ENCODE data around the gene SLC17A2. TPM values are rescaled to one million over a fixed set of nuclear protein-coding genes. Genes with fewer than 3 reads are reported as not detected.

Gene SLC17A2
- total and polyA plus RNA-seq, 2 of the 13 experiments (the other 11 are each of a cell fraction or from before 2014, with no cell fraction given), result 11.2 to 32.4 TPM

DNA sequence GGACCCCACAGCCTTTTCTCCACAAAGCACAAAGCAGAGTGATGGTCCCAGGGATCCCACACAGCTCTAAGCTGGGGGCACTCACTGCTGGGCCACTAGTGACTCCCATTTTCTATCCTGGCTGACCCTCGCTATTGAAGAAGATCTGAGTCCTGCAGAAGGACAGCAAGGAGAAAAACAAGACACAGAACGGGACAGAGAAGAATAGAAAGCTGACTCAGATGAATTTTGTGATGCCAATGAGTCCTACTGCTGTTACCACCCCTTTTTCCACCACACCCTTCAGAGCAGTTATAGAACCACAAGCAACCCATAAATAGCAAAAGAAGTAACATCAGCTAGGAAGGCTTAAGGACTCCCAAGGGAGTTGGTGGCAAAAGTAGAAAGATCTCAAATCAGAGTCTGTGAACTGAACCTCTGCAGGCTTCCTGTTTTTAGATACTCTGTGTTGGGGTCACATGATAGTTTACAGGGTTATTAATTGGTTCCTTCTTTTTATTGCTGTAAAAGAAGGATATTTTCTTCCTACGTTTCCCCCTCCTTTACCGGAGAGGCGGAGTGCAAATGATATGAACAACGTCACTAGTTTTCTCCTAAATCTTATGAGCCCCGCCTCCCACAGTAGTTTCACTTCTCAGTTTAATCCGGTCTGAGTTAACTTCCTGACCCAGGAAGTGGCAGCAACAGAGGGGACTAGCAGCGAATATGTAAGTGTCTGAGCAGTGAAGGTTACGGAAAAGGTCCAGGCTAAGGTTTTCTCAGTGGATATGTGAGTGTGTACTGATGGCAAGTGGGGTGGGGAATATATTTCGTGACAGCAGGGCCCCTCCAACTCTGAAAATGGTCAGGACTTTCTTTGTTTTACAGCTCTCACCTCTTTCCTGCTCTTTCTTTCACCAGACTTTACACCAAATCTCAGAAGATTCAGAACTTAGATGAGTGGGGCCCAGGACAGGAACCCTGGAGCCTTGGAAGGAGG, 31.9 kb upstream of the SLC17A2 start, which contains the start of gene TRIM38 (continued):
- TF ChIP-seq ZNF230 (CRISPR knock-in tag; IDR thresholded peaks at IDR 0.05) (no peak), ZNF556 (CRISPR knock-in tag; IDR thresholded peaks at IDR 0.05; ENCODE audit: borderline replicate concordance) (peak; percentile 71; the same call in 1 of the 2 replicates), KDM1A (CRISPR knock-in tag; IDR thresholded peaks at IDR 0.05) (no peak), MBNL3 (CRISPR knock-in tag; conservative IDR thresholded peaks at IDR 0.05) (no peak), PHF21A (CRISPR knock-in tag; IDR thresholded peaks at IDR 0.05) (no peak), RAD21 (CRISPR knock-in tag; IDR thresholded peaks at IDR 0.05) (no peak), CHD4 (IDR thresholded peaks at IDR 0.05; ENCODE audit: borderline replicate concordance, low read length) (no peak), ZKSCAN1 (IDR thresholded peaks at IDR 0.05; ENCODE audit: low read length) (no peak), CTCF (CRISPR knock-in tag; IDR thresholded peaks at IDR 0.05) (no peak), SRF (IDR thresholded peaks at IDR 0.05; ENCODE audit: low read depth, low read length) (no peak), SETDB1 (CRISPR knock-in tag; IDR thresholded peaks at IDR 0.05; ENCODE audit: borderline replicate concordance) (no peak), CBX5 (CRISPR knock-in tag; IDR thresholded peaks at IDR 0.05; ENCODE audit: borderline replicate concordance) (no peak), ZNF558 (CRISPR knock-in tag; IDR thresholded peaks at IDR 0.05; ENCODE audit: borderline replicate concordance) (no peak), RARA (CRISPR knock-in tag; IDR thresholded peaks at IDR 0.05) (no peak), KDM2A (CRISPR knock-in tag; IDR thresholded peaks at IDR 0.05; ENCODE audit: borderline replicate concordance, low read depth) (peak; percentile 24; the same call in 1 of the 2 replicates), POGK (CRISPR knock-in tag; conservative IDR thresholded peaks at IDR 0.05) (no peak), GZF1 (CRISPR knock-in tag; IDR thresholded peaks at IDR 0.05) (no peak), ZBTB20 (CRISPR knock-in tag; IDR thresholded peaks at IDR 0.05; ENCODE audit: borderline replicate concordance, low read depth) (peak; percentile 60; the same call in 1 of the 2 replicates), FOXJ3 (CRISPR knock-in tag; IDR thresholded peaks at IDR 0.05; ENCODE audit: borderline replicate concordance) (no peak), ZNF331 (CRISPR knock-in tag; IDR thresholded peaks at IDR 0.05) (peak; percentile 15; the same call in 1 of the 2 replicates), ZMYM4 (CRISPR knock-in tag; IDR thresholded peaks at IDR 0.05) (peak; percentile 51; the same call in 1 of the 2 replicates), SNRNP70 (IDR thresholded peaks at IDR 0.05; ENCODE audit: low read depth, low read length) (no peak)
- TF ChIP-seq, protein P1, sequence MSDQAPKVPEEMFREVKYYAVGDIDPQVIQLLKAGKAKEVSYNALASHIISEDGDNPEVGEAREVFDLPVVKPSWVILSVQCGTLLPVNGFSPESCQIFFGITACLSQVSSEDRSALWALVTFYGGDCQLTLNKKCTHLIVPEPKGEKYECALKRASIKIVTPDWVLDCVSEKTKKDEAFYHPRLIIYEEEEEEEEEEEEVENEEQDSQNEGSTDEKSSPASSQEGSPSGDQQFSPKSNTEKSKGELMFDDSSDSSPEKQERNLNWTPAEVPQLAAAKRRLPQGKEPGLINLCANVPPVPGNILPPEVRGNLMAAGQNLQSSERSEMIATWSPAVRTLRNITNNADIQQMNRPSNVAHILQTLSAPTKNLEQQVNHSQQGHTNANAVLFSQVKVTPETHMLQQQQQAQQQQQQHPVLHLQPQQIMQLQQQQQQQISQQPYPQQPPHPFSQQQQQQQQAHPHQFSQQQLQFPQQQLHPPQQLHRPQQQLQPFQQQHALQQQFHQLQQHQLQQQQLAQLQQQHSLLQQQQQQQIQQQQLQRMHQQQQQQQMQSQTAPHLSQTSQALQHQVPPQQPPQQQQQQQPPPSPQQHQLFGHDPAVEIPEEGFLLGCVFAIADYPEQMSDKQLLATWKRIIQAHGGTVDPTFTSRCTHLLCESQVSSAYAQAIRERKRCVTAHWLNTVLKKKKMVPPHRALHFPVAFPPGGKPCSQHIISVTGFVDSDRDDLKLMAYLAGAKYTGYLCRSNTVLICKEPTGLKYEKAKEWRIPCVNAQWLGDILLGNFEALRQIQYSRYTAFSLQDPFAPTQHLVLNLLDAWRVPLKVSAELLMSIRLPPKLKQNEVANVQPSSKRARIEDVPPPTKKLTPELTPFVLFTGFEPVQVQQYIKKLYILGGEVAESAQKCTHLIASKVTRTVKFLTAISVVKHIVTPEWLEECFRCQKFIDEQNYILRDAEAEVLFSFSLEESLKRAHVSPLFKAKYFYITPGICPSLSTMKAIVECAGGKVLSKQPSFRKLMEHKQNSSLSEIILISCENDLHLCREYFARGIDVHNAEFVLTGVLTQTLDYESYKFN (CRISPR knock-in tag; conservative IDR thresholded peaks at IDR 0.05), result peak; percentile 33; the same call in 1 of the 2 replicates
